NCI-H1694 (cell line): ENCODE data around the gene SNX7.
A peak's percentile ranks its signal among the peaks of the same experiment; 100 is the strongest.

Experiments
- DNase-seq: peaks from one replicate; lab custom pipeline; 2025; lab: John Stamatoyannopoulos, UW

SNX7 gene

GRCh38 chr1:98697781-98698180 is 36.3 kb downstream of the SNX7 start:
- DNase-seq, result no peak

- DNase-seq, result no peak
Observed at GRCh38 chr1:98698625-98699024, 37.1 kb downstream of the SNX7 start.

GRCh38 chr1:98700228-98700627 is 38.7 kb downstream of the SNX7 start:
- no peak for DNase-seq

- DNase-seq, result no peak
Observed at GRCh38 chr1:98702976-98703375, 41.5 kb downstream of the SNX7 start.

GRCh38 chr1:98704474-98704873 is 43.0 kb downstream of the SNX7 start:
- DNase-seq, result no peak

GRCh38 chr1:98704971-98705370 is 43.5 kb downstream of the SNX7 start:
- no peak for DNase-seq

GRCh38 chr1:98705591-98705990 is 44.1 kb downstream of the SNX7 start:
- no peak for DNase-seq

- no peak for DNase-seq
Observed at GRCh38 chr1:98706173-98706843, 44.8 kb downstream of the SNX7 start.

- DNase-seq, result no peak
Observed at GRCh38 chr1:98707556-98707955, 46.0 kb downstream of the SNX7 start.

- DNase-seq, result no peak
Observed at GRCh38 chr1:98709906-98710305, 48.4 kb downstream of the SNX7 start.

GRCh38 chr1:98723574-98723973 is 62.1 kb downstream of the SNX7 start:
- no peak for DNase-seq

- DNase-seq, result no peak
Observed at GRCh38 chr1:98732985-98733781, 71.7 kb downstream of the SNX7 start.

- DNase-seq, result no peak
Observed at GRCh38 chr1:98733782-98734112, 72.2 kb downstream of the SNX7 start.

GRCh38 chr1:98735756-98736155 is 74.2 kb downstream of the SNX7 start:
- no peak for DNase-seq

- no peak for DNase-seq
Observed at GRCh38 chr1:98737835-98738234, 76.3 kb downstream of the SNX7 start.

GRCh38 chr1:98739762-98740161 is 78.2 kb downstream of the SNX7 start:
- DNase-seq, result no peak

- DNase-seq, result no peak
Observed at GRCh38 chr1:98741164-98741563, 79.6 kb downstream of the SNX7 start.

- peak; percentile 30 for DNase-seq
Observed at GRCh38 chr1:98749152-98749756, 87.7 kb downstream of the SNX7 start.

GRCh38 chr1:98754176-98754575 is 92.7 kb downstream of the SNX7 start:
- DNase-seq, result no peak

- no peak for DNase-seq
Observed at GRCh38 chr1:98761219-98761865, 99.8 kb downstream of the SNX7 start.

GRCh38 chr1:98763488-98764150 is 102.1 kb downstream of the SNX7 start:
- DNase-seq, result no peak

GRCh38 chr1:98764485-98764884 is 103.0 kb downstream of the SNX7 start:
- no peak for DNase-seq
